Hematopoietic multipotent progenitor cell (in vitro differentiated cells): ENCODE results near the gene PTPRF. TPM values are rescaled to one million over a fixed set of nuclear protein-coding genes. Genes with fewer than 3 reads are reported as not detected.

ENCODE experiments used
- DNase-seq, 3 donors: peaks; one replicate each; pipeline ENCODE4 v3.0.0-alpha.2; 2011 to 2015; ENCODE audit warnings: low read depth in 2 of 3, low spot score in 2 of 3
- total RNA-seq: library from RNA; depleted of rRNA; stranded (reverse); fragments of >200 nt; gene quantifications from one replicate; pipeline ENCODE4 v1.2.3, GENCODE V29; 2012

PTPRF gene
- total RNA-seq, 1 donor, result 1.9 TPM

DNA sequence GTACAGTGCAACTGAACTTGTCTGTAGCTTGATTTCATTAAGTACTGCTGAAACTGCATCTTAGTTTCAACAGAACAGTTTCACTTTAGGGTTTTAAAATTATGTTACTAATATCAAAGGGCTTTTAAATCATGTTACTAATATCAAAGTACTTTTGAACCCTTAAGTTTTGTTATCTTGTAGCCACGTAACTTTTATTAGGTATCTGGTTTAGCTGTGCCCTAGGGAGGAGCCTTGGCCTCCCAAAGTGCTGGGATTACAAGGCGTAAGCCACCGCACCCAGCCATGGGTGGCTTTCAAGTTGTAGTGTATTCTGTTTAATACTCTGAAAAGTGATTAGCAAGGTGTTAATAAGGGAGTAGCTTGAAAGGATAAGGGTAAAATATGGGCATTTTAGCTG, 121.2 kb downstream of the PTPRF start:
- DNase-seq, result no peak

DNA sequence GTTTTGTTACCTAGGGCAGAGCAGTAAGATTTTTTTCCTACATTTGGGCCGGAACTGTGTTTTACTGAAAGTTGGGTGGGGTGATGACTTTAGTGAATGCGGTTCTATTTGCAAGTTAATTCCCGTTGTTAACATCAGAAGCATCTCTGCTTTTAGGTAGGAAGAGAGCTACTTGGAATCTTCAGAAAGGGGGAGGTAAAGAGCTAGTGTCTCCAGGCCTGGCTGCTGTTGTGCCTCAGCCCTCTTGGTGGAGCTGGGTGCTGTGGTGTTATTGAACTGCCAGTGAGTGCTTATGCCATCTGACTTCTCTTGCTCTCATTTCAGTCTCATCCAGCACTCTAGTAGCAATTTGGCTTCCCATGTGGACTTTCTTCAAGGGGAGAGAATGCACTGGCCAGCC, 122.7 kb downstream of the PTPRF start:
- peak in 2 of 3 donors; percentile 54 to 58 for DNase-seq

DNA sequence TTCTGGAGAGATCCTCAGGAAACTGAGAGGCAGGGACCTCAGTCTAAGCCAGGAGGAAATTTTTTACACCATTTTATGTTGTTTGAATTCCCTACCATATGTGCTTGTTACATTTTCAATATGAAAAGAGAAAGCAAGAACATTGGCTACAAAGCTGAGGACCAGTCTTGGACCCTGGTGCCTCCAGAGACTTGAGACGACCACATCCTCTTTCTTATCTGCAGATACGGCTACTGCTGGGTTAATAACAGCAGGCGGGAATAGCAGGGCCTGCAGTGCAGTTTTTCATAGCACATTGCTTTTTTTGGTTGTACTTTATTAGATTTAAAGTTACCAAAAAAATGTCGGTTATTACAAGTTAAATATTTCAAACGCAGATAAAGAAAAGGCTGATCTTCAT, 123.2 kb downstream of the PTPRF start:
- DNase-seq, result peak in 2 of 3 donors; percentile 31 to 52

DNA sequence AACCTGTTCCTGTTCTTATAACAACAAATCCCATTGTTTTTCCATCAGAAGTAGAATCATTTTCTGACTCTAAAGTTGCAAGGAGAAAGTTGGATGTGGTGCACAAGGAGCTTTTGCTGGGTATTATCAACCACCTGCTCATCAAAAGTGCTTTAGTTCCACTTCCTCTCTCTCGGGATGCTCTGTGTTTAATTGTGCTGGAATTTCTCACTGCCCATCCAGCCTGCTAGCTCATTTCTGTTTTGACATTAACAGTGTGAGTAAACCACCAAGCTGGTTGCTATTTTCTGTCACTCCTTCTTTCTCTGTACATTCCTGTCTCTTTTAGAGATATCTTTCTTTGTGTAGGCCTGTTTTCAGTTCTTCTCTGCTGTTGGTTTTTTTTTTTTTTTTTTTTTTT, 125.3 kb downstream of the PTPRF start:
- no peak for DNase-seq

DNA sequence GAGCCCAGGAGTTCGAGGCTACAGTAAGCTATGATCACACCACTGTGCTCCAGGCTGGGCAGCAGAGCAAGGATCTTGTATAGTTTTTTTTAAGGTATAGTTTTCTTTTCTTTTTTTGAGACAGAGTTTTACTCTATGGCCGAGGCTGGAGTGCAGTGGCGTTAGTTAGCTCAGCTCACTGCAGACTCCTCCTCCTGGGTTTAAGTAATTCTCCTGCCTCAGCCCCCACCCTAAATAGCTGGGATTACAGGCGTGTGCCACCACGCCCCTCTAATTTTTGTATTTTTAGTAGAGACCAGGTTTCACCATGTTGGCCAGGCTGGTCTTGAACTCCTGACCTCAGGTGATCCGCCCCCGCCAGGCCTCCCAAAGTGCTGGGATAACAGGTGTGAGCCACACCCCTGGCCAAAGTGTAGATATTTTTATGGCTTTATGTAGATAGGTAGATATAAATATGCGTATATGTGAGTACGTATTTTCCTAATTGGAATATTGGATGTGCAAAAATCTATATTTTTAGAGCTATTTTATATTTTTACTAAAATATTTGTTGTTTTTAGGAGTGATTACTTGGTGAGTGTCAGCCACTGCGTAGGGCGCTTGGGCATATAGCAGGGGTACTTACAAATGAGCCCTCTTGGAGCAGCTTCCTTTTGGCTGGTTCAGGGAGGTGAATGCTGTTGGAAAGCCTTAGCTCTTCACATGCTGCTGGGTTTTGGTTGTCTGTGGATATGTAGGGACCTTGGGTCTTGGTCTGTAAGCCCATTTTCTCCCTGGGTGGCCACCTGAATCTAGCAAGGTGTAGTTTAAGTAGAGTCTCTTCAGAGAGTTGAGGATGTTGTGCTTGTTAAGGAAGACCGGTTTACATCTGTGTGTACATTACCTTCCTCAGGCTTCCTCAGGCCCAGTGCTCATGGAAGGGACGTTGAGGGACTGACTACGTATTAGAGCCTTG, 128.8 kb downstream of the PTPRF start:
- DNase-seq, result no peak

DNA sequence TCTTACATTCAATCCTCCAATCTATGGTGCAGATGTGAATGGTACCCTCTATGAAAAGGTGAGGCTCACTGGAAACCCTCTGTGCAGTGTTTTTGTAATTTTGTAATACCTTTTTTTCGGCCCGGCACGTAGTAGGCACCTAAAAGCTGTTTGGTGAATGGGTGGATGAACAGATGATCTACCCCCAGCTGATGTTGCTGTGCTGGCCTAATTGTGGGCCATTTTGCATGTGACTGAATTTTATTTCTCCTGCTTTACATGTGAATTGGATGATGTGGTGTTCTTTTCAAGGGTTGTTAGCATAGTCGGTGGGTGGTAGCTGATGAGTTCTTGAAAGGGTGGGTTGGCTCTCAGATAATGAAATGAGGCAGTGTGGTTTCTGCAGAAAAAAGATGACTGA, 129.7 kb downstream of the PTPRF start:
- DNase-seq, result no peak

DNA sequence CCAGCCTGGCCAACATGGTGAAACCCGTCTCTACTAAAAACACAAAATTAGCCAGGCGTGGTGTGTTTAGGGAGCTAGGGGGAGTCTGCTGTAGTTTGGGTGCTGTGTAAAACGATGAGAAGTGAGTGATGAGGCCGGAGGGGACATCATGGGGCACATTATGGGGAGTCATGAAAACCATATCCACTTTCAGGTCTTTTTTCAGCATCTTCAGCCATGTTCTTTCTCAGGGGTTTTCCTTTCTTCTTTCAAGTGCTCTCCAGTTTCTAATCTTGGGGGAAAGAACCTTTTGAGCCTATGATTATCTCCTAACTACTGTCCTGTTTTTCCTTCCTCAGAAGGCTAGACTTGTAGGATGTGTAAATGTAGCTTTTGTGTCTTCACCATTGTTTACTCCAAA, 133.7 kb downstream of the PTPRF start:
- DNase-seq, result no peak

DNA sequence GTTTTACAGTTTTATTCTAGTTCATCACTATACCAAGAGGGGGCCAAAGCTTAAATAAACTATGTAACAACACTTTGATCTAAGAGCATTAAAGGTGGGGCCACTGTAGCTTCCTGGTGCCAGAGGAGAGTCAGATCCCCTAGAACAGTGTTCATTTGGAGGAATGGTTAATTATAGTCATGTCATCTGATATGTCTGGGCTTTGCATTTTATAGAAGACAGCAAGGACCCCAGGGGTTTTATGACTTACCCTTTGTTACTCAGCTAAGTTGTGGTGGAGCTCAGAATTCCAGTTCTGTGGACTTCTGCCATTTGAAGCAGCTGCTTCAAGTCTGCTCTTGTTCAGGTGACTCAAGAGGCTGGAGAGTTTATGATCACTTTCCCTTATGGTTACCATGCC, 135.9 kb downstream of the PTPRF start:
- DNase-seq, result no peak

DNA sequence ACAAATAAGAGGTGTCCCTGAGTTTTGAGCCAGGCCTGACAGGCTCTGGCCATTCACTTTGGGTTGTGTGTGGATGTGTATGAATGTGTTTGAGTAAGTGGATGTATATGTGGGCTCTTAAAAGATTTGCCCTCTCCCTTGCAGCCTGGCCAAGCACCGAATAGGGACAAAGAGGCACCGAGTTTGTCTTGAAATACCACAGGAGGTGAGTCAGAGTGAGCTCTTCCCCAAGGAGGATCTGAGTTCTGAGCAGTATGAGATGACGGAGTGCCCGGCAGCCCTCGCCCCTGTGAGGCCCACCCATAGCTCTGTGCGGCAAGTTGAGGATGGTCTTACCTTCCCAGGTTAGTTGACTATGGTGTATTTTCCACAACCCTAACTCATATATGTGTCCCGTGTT, 138.3 kb downstream of the PTPRF start:
- no peak for DNase-seq

DNA sequence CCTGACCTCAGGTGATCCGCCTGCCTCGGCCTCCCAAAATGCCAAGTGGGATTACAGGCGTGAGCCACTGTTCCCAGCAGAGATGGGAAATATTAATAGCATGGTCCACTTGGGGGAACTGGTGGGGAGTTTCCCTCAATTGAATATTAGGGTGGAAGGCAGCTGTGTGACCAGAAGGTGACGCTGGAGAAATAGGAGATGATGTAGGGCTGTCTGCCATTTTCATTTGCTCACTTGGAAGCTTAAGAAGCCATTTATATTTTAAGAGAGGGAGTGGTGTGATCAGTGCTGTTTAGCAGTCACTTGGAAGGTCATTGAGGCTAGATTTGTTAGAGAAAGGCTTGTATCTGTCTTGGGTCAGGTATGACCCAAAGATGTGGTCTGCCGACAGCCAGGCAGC, 139.2 kb downstream of the PTPRF start:
- DNase-seq, result no peak

DNA sequence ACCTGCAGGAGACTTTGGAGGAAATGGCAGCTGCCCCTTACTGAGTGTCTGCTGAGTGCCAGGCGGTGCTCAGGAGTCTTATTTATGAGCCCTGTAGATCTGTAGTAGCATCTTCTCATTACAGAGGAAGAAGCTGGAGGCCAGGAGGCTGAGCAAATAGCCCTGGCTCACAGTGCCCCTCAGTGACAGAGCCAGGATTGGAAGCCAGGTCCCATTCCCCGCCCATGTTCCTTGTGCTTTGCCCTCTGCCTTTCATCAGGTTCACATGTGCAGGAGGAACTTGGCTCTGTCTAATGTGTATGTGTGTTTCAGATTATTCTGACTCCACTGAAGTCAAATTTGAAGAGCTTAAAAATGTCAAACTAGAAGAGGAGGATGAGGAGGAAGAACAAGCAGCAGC, 140.5 kb downstream of the PTPRF start:
- DNase-seq, result no peak

DNA sequence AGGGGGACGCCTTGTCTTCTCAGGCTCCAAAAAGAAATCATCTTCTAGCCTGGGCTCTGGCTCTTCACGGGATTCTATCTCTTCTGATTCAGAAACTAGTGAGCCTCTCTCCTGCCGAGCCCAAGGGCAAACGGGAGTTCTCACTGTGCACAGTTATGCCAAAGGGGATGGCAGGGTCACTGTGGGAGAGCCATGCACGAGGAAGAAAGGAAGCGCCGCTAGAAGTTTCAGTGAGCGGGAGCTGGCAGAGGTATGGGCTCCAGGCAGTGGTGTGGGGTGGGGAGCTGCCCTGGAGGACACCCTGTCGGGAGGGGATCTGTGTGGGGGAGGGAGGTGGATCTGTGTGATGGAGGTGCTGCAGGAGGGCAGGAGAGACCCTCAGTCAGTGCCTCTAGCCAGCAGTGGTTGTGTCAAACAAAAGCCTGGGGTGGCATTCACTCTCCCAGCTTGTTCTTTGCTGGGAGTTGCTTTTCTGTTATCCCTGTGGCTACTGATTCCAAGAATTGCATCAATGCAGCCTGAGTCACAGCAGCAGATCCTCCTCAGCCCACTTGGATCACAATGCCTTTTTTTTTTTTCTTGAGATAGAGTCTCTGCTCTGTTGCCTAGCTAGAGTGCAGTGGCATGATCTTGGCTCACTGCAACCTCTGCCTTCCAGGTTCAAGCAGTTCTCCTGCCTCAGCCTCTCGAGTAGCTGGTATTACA, 141.1 kb downstream of the PTPRF start:
- DNase-seq, result no peak

DNA sequence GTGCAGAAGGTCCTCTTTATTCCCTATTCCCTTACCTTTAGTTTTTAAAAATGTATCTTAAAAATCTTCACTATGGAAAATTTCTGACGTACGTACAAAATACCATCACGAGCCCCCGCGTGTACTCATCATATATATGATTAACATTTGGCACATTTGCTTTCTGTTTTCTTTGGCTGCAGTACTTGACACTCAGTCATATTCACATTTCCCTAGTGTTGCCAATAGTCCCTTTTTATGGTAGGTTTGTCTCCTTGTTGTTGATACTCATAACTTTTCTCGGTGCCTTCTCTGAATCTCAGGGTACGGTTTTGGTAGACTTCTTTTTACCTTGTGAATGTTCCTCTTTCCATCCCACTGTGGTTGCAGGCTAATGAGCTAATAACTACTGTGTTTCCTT, 142.6 kb downstream of the PTPRF start:
- DNase-seq, result no peak

Other genes with a start within 250 kb of the PTPRF start
- gene C1orf210, start 245.3 kb upstream of the PTPRF start, total RNA-seq, result under 0.01 TPM
- gene TIE1, start 229.9 kb upstream of the PTPRF start, total RNA-seq, result 47.7 TPM
- gene MPL, start 193.1 kb upstream of the PTPRF start, total RNA-seq, result 39.6 TPM
- gene CDC20, start 171.9 kb upstream of the PTPRF start, total RNA-seq, result 9.4 TPM
- 75.7 TPM for gene ELOVL1, start 162.9 kb upstream of the PTPRF start, total RNA-seq
- gene MED8, start 141.1 kb upstream of the PTPRF start, total RNA-seq, result 21.3 TPM
- 47.7 TPM for gene SZT2, start 141.0 kb upstream of the PTPRF start, total RNA-seq
- 21.0 TPM for gene HYI, start 77.0 kb upstream of the PTPRF start, total RNA-seq
- 39.0 TPM for gene KDM4A, start 119.3 kb downstream of the PTPRF start, total RNA-seq
- 28.5 TPM for gene ST3GAL3, start 176.7 kb downstream of the PTPRF start, total RNA-seq